Astrocyte (in vitro differentiated cells and primary cell): Measurements from ENCODE around the gene SCNN1B.
"Not testable (repeated sequence)": the region's sequence is repeated elsewhere in the genome, so short reads cannot be mapped to it uniquely, and the experiment has no call there.

Source experiments
- EZH2 ChIP-seq: IDR thresholded peaks from 2 replicates; pipeline ENCODE4 v1.6.1; 2012; ENCODE audit warnings: mild to moderate bottlenecking, low read length, inconsistent platforms; ENCODE audit not compliant: insufficient read depth
- TF ChIP-seq, protein P1 (sequence below): IDR thresholded peaks from 2 replicates; pipeline ENCODE4 v1.5.1; 2011; ENCODE audit warnings: low read depth, mild to moderate bottlenecking, inconsistent platforms, low read length, moderate library complexity; ENCODE audit not compliant: insufficient read depth

DNA sequence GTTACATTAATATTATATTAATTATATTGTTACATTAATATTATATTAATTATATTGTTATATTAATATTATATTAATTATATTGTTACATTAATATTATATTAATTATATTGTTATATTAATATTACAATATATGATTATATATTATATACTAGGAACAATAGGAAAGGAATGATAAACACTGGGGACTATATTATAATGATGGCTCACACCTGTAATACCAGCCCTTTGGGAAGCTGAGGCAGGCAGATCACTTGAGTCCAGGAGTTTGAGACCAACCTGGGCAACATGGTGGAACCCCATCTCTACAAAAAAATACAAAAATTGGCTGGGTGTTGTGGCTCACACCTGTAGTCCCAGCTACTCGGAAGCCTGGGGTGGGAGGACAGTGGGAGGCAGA is 48.5 kb upstream of the SCNN1B start:
- TF ChIP-seq EZH2, result not testable (repeated sequence)
- TF ChIP-seq, protein P1, sequence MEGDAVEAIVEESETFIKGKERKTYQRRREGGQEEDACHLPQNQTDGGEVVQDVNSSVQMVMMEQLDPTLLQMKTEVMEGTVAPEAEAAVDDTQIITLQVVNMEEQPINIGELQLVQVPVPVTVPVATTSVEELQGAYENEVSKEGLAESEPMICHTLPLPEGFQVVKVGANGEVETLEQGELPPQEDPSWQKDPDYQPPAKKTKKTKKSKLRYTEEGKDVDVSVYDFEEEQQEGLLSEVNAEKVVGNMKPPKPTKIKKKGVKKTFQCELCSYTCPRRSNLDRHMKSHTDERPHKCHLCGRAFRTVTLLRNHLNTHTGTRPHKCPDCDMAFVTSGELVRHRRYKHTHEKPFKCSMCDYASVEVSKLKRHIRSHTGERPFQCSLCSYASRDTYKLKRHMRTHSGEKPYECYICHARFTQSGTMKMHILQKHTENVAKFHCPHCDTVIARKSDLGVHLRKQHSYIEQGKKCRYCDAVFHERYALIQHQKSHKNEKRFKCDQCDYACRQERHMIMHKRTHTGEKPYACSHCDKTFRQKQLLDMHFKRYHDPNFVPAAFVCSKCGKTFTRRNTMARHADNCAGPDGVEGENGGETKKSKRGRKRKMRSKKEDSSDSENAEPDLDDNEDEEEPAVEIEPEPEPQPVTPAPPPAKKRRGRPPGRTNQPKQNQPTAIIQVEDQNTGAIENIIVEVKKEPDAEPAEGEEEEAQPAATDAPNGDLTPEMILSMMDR, result not testable (repeated sequence)
